Osteoblast (primary cell): Measurements from ENCODE around the gene HDHD2. TPM values are rescaled to one million over a fixed set of nuclear protein-coding genes. Genes with fewer than 3 reads are reported as not detected.

Source experiments
- DNase-seq: peaks from one replicate; pipeline ENCODE4 v3.0.0; 2011; ENCODE audit warnings: low spot score, mixed read lengths; ENCODE audit not compliant: insufficient read length; ENCODE audit errors: missing footprints
- H2AFZ ChIP-seq: 2 replicates; pipeline ENCODE4 v1.6.0; 2011; ENCODE audit warnings: mild to moderate bottlenecking, low read length
- H3K27ac ChIP-seq: 2 replicates; pipeline ENCODE4 v1.5.1; 2011; ENCODE audit warnings: mild to moderate bottlenecking, low read depth, low read length, moderate library complexity
- H3K27me3 ChIP-seq: 2 replicates; pipeline ENCODE4 v1.6.0; 2012; ENCODE audit warnings: mild to moderate bottlenecking, control low read depth, inconsistent platforms, low read length, moderate library complexity; ENCODE audit not compliant: insufficient read depth
- H3K36me3 ChIP-seq: 2 replicates; pipeline ENCODE4 v1.5.1; 2011; ENCODE audit warnings: mild to moderate bottlenecking, low read length, control low read depth, moderate library complexity; ENCODE audit not compliant: insufficient read depth
- H3K4me1 ChIP-seq: 2 replicates; pipeline ENCODE4 v1.5.1; 2011; ENCODE audit warnings: mild to moderate bottlenecking, low read length, control low read depth, moderate library complexity; ENCODE audit not compliant: insufficient read depth
- H3K4me2 ChIP-seq: 2 replicates; pipeline ENCODE4 v1.6.0; 2011; ENCODE audit warnings: mild to moderate bottlenecking, low read length; ENCODE audit not compliant: insufficient read depth
- H3K4me3 ChIP-seq: fragments of 200-600 bp; sonication (generic); 3 replicates; pipeline ENCODE4 v1.5.1; 2012; ENCODE audit warnings: mild to moderate bottlenecking, low read length, inconsistent platforms; ENCODE audit not compliant: insufficient read depth
- H3K79me2 ChIP-seq: 2 replicates; pipeline ENCODE4 v1.6.0; 2012; ENCODE audit warnings: mild to moderate bottlenecking, low read length, control low read depth, inconsistent platforms; ENCODE audit not compliant: insufficient read depth
- H3K9me3 ChIP-seq: 2 replicates; pipeline ENCODE4 v1.5.1; 2011; ENCODE audit warnings: low read depth, low read length, control low read depth
- H4K20me1 ChIP-seq: 2 replicates; pipeline ENCODE4 v1.6.0; 2012; ENCODE audit warnings: mild to moderate bottlenecking, low read length, control low read depth; ENCODE audit not compliant: insufficient read depth
- CTCF ChIP-seq: IDR thresholded peaks from 2 replicates; pipeline ENCODE4 v1.5.1; 2011; ENCODE audit warnings: mild to moderate bottlenecking, low read depth, low read length, moderate library complexity; ENCODE audit errors: extremely low read depth
- small RNA-seq: library from RNA; depleted of rRNA; stranded (forward); fragments of <200 nt; gene quantifications from one replicate; pipeline ENCODE3, GENCODE V24; 2012
- total RNA-seq: library from RNA; depleted of rRNA; stranded (reverse); fragments of >200 nt; gene quantifications from 2 replicates; pipeline ENCODE4 v1.2.3, GENCODE V29; 2012

The HDHD2 gene
- total RNA-seq, 1 donor = 17.4 TPM

GRCh38 chr18:47075098-47075883, 75.0 kb downstream of the HDHD2 start:
- Histone ChIP-seq H3K4me1 (no peaks in the 10 kb centered on the region), H4K20me1 (no peaks in the 10 kb centered on the region), H3K36me3 (no peaks in the 10 kb centered on the region), H3K27me3 (no peaks in the 10 kb centered on the region), H3K79me2 (no peaks in the 10 kb centered on the region), H3K4me3 (no peak overlapping the region), H3K4me2 (peak overlapping the region; percentile 42), H3K27ac (no peak overlapping the region), H3K9me3 (no peaks in the 10 kb centered on the region), H2AFZ (peak overlapping the region; percentile 39)
- no peak for DNase-seq
- TF ChIP-seq CTCF = no peak

DNA sequence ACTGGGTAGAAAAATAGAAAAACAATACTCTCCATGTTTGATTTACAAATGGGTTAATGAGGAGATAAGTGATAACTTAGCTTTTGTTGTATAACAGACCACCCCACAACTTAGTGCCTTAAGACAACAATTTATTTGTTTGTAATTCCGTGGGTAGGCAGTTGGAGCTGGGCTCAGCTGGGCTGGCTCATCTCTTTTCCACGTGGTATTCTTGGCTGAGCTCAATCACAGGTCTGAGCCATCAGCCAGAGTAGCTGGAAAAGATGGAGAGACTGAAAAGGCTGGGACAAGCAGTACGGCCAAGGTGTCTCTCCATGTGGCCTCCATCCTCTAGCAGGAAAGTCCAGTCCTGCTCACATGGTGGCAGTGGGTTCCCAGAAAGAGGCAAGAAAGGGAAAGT, 82.7 kb downstream of the HDHD2 start:
- Histone ChIP-seq H3K79me2 (no peaks in the 10 kb centered on the region), H2AFZ (no peak overlapping the region), H3K4me1 (no peaks in the 10 kb centered on the region), H3K4me3 (no peak overlapping the region), H3K27ac (no peak overlapping the region), H3K36me3 (no peaks in the 10 kb centered on the region), H3K4me2 (no peak overlapping the region), H3K27me3 (no peaks in the 10 kb centered on the region), H3K9me3 (no peaks in the 10 kb centered on the region), H4K20me1 (no peaks in the 10 kb centered on the region)
- DNase-seq = no peak
- no peak for TF ChIP-seq CTCF

GRCh38 chr18:47063096-47063495, 87.2 kb downstream of the HDHD2 start:
- DNase-seq = no peak
- TF ChIP-seq CTCF = no peak

DNA sequence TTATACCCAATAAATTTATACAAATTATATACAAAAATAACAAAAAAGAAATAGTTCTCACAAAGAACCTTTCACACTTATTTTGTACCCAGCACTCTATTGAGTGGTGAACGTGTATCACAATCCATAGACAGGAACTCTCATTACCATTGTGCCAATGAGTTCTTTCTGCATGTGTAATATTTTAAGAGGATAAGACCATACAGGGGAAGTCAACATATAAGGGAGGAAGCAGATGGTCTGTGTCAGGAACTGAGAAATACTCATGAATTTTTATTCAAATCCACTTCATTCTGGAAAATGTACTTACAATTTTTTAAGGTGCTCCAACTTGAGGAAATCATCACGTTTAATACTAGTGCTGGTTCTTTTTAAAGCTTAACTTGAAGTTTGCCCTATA, 87.8 kb downstream of the HDHD2 start:
- Histone ChIP-seq H3K36me3 (no peaks in the 10 kb centered on the region), H3K27me3 (no peaks in the 10 kb centered on the region), H3K4me1 (no peaks in the 10 kb centered on the region), H3K4me3 (no peak overlapping the region), H3K79me2 (no peaks in the 10 kb centered on the region), H3K4me2 (no peak overlapping the region), H3K27ac (no peak overlapping the region), H3K9me3 (no peaks in the 10 kb centered on the region), H4K20me1 (no peaks in the 10 kb centered on the region), H2AFZ (no peak overlapping the region)
- no peak for DNase-seq
- no peak for TF ChIP-seq CTCF

More at GRCh38 chr18:47063096-47063495, 87.2 kb downstream of the HDHD2 start:
- H4K20me1 ChIP-seq = no peaks in the 10 kb centered on the region
- H3K4me2 ChIP-seq = no peak overlapping the region
- H3K4me1 ChIP-seq = no peaks in the 10 kb centered on the region
- H3K27me3 ChIP-seq = no peaks in the 10 kb centered on the region
- no peak overlapping the region for H3K27ac ChIP-seq
- no peaks in the 10 kb centered on the region for H3K9me3 ChIP-seq
- no peak overlapping the region for H2AFZ ChIP-seq
- H3K79me2 ChIP-seq = no peaks in the 10 kb centered on the region
- no peak overlapping the region for H3K4me3 ChIP-seq
- H3K36me3 ChIP-seq = no peaks in the 10 kb centered on the region

Small RNA genes within 50 kb of the gene (small RNA-seq; reads per million reads assigned to genes)
- not detected for gene AC012254.4

Other genes starting within 250 kb of the HDHD2 start
- gene PIAS2, start 233.0 kb downstream of the HDHD2 start, total RNA-seq = 36.6 and 38.9 TPM in 2 replicates
- gene KATNAL2, start 232.9 kb downstream of the HDHD2 start, total RNA-seq = 4.3 and 5.0 TPM in 2 replicates
- gene ELOA2, start 114.9 kb downstream of the HDHD2 start, total RNA-seq = not detected in 2 replicates
- gene IER3IP1, start 25.9 kb upstream of the HDHD2 start, total RNA-seq = 18.5 and 20.6 TPM in 2 replicates
- not detected in 2 replicates for gene SKOR2, start 101.2 kb upstream of the HDHD2 start, total RNA-seq